Measurements from ENCODE around the gene TSPOAP1.

The TSPOAP1 gene

DNA sequence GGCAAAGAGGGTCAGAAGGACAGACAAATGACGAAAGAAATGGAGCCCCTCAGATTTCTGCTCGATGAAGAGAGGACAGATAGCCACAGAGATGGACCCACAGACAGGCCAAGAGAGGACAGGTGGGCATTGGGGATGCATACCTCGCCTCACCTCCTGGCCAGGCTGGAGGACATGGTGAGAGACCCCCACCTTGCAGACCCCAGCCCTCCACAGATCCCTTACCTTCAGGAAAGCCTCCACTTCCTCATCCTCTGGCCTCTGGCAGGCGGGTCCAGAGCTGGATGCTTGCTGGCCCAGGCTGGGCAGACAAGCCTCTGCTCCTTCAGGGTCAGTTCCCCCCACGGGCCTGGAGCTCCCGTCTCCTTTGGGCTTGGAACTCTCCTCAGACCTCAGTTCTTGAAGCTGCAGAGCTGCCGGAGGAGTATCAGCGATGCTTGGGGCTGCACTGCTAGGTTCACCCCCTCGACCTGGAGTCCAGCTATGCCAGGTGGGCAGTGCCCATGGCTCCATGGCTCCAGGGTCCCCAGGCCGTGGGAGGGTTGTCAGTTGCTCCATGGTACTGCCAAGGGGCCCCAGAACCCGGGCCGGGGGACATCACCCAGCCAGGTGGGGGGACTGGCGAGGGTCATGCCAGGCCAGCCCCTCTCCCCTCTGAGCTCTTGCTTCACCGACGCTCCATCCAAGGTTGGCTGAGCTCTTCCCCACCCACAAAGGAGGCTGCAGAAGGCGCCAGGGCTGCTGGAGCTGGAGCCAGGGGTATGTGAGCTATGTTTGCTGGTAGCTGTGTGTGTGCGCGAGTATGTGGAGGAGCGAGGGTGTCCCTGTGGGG, 1.0 kb downstream of the TSPOAP1 start:
- no peak for DNase-seq

DNA sequence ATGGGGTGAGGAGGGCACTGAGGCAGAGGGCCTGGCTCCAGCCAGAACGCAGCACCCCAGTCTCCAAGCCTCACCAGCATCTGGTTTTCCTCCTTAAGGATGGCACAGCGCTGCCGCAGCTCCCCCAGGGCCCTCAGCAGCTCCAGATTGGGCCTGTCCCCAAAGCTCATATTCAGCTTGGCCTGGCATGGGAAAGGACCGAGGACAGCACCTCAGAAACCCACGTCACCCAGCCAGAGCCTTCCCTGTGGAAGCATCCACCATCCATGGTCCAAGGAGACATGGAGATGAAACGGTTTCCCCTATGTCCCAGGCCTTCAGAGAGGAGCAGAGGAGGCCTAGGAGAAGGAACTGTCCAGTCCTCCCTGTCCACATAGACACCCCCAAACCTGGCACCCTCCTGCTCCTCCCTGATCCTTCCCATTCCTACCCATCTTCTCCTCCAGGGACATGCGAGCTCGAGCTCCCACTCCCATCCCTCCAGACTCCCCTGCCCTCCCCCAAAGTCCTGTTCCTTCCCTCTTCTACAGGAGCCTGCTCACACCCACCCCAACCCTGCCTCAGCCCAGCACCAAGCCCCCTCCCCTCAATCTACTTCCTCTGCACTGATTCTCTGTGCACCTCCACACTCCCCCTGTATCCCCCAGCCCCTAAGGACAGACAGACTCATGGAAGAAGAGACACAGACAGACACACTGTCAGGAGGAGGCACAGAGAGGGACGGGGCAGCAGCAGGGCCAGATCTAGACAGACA, 1.8 kb downstream of the TSPOAP1 start:
- no peak for DNase-seq

GRCh38 chr17:58325976-58326468, 2.6 kb downstream of the TSPOAP1 start:
- no peak for DNase-seq

- no peak for DNase-seq
Measured at GRCh38 chr17:58325289-58325726, 3.3 kb downstream of the TSPOAP1 start.

DNA sequence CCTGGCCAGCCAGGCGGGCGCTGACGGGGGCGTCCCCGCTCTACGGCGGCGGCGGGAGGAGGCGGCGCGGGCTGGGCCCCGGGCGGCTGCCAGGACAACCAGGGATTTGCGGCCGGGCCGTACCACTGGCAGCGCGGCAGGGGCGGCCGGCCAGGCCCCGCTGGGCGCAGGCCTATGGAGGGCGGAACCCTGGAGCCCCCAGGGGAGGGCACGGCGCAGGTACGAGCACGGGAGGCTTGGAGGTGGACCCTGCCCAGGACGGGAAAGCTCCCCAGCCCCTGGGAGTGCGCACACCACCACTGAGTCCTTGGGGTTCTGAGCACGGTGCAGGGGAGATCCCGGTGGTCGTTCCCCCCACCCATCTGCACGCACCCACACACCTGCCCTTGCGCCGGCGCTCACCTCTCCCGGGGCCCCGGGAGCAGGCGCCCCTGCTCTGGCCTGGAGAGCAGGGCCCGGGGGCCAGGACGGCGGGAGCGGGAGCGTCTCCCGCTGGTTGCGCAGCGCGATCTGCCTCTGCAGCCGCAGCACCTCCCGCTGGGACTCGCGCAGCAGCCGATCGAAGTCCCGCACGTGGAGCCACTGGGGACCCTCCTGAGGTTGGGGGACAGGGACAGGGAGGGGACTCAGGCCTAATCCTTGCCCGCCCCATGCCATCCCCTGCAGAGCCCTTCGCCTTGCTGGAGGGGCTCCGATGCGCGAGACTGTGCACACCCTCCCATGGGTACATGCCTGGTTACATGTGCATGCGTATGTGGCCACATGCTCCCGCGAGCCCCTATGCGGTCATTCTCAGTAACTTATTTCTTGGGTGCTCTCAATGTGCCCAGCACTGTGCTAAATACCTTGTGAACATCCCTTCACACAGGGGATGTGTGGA, 3.9 kb downstream of the TSPOAP1 start:
- DNase-seq = peak; percentile 61

GRCh38 chr17:58324056-58324408, 4.6 kb downstream of the TSPOAP1 start:
- no peak for DNase-seq

DNA sequence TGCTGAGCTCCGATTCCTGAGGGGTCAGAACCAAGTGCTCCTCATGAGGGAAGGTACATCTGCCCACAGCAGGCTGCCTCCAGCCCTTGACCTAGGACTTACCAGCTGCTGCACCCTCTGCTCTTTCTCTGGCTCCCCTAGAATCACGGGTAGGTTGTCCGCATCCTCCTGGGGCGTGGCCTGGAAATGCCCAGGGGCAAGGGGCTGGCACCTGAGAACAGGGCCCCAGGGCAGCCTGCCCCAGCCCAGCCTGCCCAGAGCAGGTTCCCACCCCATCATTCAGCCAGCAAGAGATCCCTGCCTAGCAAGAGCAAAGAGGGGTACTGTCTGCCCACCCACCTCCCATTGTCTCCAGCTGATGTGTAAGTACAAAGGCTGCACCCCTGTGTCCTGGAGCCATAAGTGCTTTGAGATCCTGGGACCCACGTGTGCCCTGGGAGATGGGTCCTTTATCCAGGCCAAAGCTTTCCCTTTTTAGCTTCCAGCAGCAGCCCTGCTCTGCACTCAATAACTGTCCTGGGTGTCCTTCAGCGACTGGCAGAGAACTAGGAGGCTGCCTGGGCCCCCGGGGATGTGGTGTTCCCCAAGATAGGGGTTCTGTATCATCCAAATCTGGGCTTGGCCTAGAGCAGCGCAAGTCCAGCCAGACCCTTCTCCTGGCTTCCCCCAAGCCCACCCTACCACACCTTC, 5.1 kb downstream of the TSPOAP1 start:
- no peak for DNase-seq

GRCh38 chr17:58322581-58323185, 5.9 kb downstream of the TSPOAP1 start:
- DNase-seq = peak; percentile 18

GRCh38 chr17:58321571-58322525, 6.7 kb downstream of the TSPOAP1 start:
- DNase-seq = peak; percentile 15

- no peak for DNase-seq
Measured at GRCh38 chr17:58320570-58321323, 7.8 kb downstream of the TSPOAP1 start.

- peak; percentile 6 for DNase-seq
Measured at GRCh38 chr17:58320163-58320558, 8.4 kb downstream of the TSPOAP1 start.

DNA sequence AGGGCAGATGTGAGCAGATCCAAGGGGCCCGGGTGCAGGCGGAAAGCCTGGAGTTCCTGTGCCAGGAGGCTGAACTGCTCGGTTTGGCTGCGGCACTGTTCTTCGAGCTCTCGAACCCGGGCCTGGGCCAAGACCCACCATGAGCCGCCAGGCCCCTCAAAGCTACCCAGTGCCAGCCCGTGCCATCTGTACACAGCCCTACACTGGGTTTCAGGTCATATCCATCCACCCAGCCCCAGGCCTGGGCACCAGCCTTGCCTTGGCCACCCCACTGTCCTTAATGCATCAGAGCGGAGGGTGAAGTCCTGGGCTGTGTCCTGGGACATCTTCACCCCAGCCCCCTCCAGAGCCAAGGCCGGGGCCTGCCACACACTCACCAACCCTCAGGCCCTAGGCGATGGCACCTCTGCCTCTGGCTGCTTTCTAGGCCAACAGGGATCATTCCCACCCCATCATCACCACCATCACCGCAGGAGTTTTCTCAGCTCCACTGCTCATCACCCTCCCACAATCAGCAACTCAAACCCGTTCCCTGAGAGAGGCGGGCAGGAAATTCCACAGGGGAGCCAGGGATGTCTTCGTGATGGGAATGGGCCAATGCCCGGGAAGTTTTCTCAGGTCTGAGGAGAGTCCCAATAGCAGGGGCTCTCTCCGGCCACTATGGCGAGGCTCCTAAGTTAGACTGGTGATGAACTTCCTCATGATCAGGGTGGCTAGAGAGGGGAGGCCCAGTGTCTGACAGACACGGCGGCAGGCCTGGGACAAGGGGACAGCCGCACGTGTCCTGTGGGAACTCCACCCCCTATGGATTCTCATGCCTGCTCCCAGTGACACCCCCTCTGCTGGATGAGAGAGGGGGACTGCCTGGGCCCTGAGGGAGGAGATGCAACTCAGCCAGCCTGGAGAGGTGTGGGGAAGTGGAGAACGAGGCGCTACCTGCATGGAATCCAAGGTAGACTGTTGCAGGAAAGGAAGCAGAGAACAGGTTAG, 9.1 kb downstream of the TSPOAP1 start:
- peak; percentile 14 for DNase-seq

- DNase-seq = peak; percentile 2
Measured at GRCh38 chr17:58318627-58319172, 9.9 kb downstream of the TSPOAP1 start.

GRCh38 chr17:58318065-58318481, 10.5 kb downstream of the TSPOAP1 start:
- peak; percentile 17 for DNase-seq

GRCh38 chr17:58317421-58318064, 11.1 kb downstream of the TSPOAP1 start:
- DNase-seq = peak; percentile 15

DNA sequence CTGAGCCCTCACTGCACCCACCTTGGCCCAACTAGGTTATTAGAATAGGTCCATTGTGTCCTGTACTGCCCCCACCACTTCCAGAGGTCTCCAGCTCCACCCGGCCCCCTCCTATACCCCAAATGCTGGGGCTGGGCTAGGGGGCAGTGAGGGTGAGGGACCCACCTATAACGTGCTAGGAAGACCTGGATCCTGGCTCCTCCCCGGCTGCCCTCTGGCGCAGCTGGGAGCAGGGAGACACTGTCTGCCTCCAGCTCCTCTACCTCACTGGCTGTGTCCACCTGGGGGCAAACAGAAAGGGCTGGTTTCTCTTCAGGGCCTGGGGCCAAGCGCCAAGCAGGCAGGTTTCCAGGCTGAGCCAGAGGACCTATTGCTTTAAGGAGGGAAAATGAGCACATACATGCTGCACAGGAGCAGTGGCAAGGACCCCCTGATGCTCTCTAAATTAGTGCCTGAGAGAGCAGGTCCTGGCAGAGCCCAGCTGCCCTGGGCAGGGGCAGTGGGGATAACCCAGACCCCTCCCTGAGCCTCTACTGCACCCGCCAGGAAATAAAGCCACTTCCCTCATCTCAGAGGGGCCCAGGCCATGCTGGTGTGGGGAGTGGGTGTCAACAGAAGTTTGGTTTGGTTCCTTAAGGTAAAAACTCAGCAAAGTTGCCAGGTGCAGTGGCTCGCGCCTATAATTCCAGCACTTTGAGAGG, 12.2 kb downstream of the TSPOAP1 start:
- DNase-seq = no peak

DNA sequence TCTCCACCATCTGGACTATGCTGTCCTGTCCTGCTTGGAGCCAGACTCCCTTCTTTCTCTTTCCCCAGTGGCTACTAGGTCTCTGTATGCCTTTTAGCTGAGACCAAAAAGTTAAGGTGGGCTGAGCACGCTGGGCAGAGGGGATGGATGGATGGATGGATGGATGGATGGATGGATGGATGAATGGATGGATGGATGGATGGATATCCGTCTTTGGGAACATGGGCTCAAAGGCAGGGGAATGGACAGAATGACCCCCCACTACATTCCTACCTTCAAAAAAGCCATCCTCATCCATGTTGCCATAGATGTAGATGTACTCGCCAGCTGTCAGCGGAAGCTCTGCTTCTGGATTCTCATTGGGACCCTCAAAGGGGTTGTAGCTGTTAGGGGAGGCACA, 12.8 kb downstream of the TSPOAP1 start:
- no peak for DNase-seq

All from right hindlimb (tissue), 1 donor.